Measurements from ENCODE around the gene MCTP1.

GRCh38 chr5:95261437-95262175 lies 23.3 kb downstream of the MCTP1 start:
- TF ChIP-seq YY1 (IDR thresholded peaks at IDR 0.05; ENCODE audit: low read depth, low read length) (no peak), PAX8 (IDR thresholded peaks at IDR 0.05) (no peak), JUND (IDR thresholded peaks at IDR 0.05; ENCODE audit: low read depth, low read length) (no peak), BACH1 (IDR thresholded peaks at IDR 0.05; ENCODE audit: borderline replicate concordance) (no peak), EZH2 (IDR thresholded peaks at IDR 0.05; ENCODE audit: borderline replicate concordance, control insufficient read depth, low read depth, low read length) (no peak), MXI1 (IDR thresholded peaks at IDR 0.05; ENCODE audit: low read depth, low read length) (no peak), GABPA (IDR thresholded peaks at IDR 0.05; ENCODE audit: low read depth) (no peak), FOS (IDR thresholded peaks at IDR 0.05; ENCODE audit: borderline replicate concordance, extremely low read depth, insufficient read length) (no peak), EED (IDR thresholded peaks at IDR 0.05; ENCODE audit: low read depth) (no peak)

All from GM12878 (cell line).